Suppressor macrophage treated with lipopolysaccharide for 1 hour (primary cell): ENCODE results near the gene DGCR6L.
A peak's percentile ranks its signal among the peaks of the same experiment; 100 is the strongest.
"Not testable (repeated sequence)": the region's sequence is repeated elsewhere in the genome, so short reads cannot be mapped to it uniquely, and the experiment has no call there.

Experiments
- DNase-seq, 3 donors: peaks; one replicate each; pipeline ENCODE4 v3.0.0-alpha.2; 2020 to 2022

DGCR6L gene

GRCh38 chr22:20319745-20320658 lies at the start of gene DGCR6L:
TSS of gene DGCR6L (minus strand) at chr22:20320060. CDS start at chr22:20319988, 72 bp downstream.
- DNase-seq, result peak; percentile 94 to 99 (median 98)

- not testable (repeated sequence) for DNase-seq
Measured at GRCh38 chr22:20368875-20369274, 49.0 kb upstream of the DGCR6L start.

GRCh38 chr22:20366841-20367240 lies 47.0 kb upstream of the DGCR6L start:
- not testable (repeated sequence) for DNase-seq

- DNase-seq, result peak; percentile 26 to 55 (median 38)
Measured at GRCh38 chr22:20364335-20365260, 44.7 kb upstream of the DGCR6L start.

- peak in 1 of 3 donors; percentile 38 for DNase-seq
Measured at GRCh38 chr22:20362403-20362802, 42.5 kb upstream of the DGCR6L start.

GRCh38 chr22:20361752-20362229 lies 41.9 kb upstream of the DGCR6L start:
- DNase-seq, result not testable (repeated sequence)

GRCh38 chr22:20360866-20361751 lies 41.2 kb upstream of the DGCR6L start:
- not testable (repeated sequence) for DNase-seq

GRCh38 chr22:20360261-20360660 lies 40.4 kb upstream of the DGCR6L start:
- DNase-seq, result not testable (repeated sequence)

GRCh38 chr22:20358503-20359239 lies 38.8 kb upstream of the DGCR6L start:
- not testable (repeated sequence) for DNase-seq

- not testable (repeated sequence) for DNase-seq
Measured at GRCh38 chr22:20357967-20358366, 38.1 kb upstream of the DGCR6L start.

GRCh38 chr22:20356906-20357305 lies 37.0 kb upstream of the DGCR6L start:
- not testable (repeated sequence) for DNase-seq

- not testable (repeated sequence) for DNase-seq
Measured at GRCh38 chr22:20355939-20356636, 36.2 kb upstream of the DGCR6L start.

GRCh38 chr22:20354238-20354975 lies 34.5 kb upstream of the DGCR6L start:
- peak in 1 of 3 donors; percentile 3 for DNase-seq

GRCh38 chr22:20352536-20352935 lies 32.7 kb upstream of the DGCR6L start:
- DNase-seq, result not testable (repeated sequence)

GRCh38 chr22:20346553-20346952 lies 26.7 kb upstream of the DGCR6L start:
- not testable (repeated sequence) for DNase-seq

- not testable (repeated sequence) for DNase-seq
Measured at GRCh38 chr22:20338291-20338690, 18.4 kb upstream of the DGCR6L start.

- not testable (repeated sequence) for DNase-seq
Measured at GRCh38 chr22:20337807-20338206, 17.9 kb upstream of the DGCR6L start.

- not testable (repeated sequence) for DNase-seq
Measured at GRCh38 chr22:20336561-20336960, 16.7 kb upstream of the DGCR6L start.

- DNase-seq, result not testable (repeated sequence)
Measured at GRCh38 chr22:20328569-20328930, 8.7 kb upstream of the DGCR6L start.

GRCh38 chr22:20325996-20326395 lies 6.1 kb upstream of the DGCR6L start:
- DNase-seq, result not testable (repeated sequence)
